Bronchial epithelial cell (primary cell): ENCODE data around the gene RPTOR. TPM values are rescaled to one million over a fixed set of nuclear protein-coding genes. Genes with fewer than 3 reads are reported as not detected.

Experiments
- DNase-seq: peaks from one replicate; pipeline ENCODE4 v3.0.0-alpha.2; 2010; ENCODE audit warnings: low read depth
- FAIRE-seq: peaks from 2 replicates; lab custom pipeline; 2011; peaks lifted over from hg19 to GRCh38; lab: Jason Lieb, UNC
- H3K27me3 ChIP-seq: 2 replicates; pipeline ENCODE4 v1.5.1; 2011; ENCODE audit warnings: low read length; ENCODE audit not compliant: control insufficient read depth, insufficient read depth
- H3K36me3 ChIP-seq: 2 replicates; pipeline ENCODE4 v1.5.1; 2011; ENCODE audit warnings: low read length; ENCODE audit not compliant: control insufficient read depth, insufficient read depth
- H3K4me3 ChIP-seq: 2 replicates; pipeline ENCODE4 v1.5.1; 2011; ENCODE audit warnings: mild to moderate bottlenecking, low read depth, low read length, control low read depth
- total RNA-seq: library from RNA; depleted of rRNA; stranded (reverse); fragments of >200 nt; gene quantifications from 2 replicates; pipeline ENCODE4 v1.2.1, GENCODE V29; 2014
- TF ChIP-seq, protein P1 (sequence below): IDR thresholded peaks from 2 replicates; pipeline ENCODE4 v1.5.1; 2011; ENCODE audit warnings: mild to moderate bottlenecking, moderate library complexity, low read length, control low read depth, inconsistent platforms; ENCODE audit not compliant: insufficient read depth, severe bottlenecking

RPTOR gene
- total RNA-seq, 1 donor from 2014 or later, result 14.0 TPM

DNA sequence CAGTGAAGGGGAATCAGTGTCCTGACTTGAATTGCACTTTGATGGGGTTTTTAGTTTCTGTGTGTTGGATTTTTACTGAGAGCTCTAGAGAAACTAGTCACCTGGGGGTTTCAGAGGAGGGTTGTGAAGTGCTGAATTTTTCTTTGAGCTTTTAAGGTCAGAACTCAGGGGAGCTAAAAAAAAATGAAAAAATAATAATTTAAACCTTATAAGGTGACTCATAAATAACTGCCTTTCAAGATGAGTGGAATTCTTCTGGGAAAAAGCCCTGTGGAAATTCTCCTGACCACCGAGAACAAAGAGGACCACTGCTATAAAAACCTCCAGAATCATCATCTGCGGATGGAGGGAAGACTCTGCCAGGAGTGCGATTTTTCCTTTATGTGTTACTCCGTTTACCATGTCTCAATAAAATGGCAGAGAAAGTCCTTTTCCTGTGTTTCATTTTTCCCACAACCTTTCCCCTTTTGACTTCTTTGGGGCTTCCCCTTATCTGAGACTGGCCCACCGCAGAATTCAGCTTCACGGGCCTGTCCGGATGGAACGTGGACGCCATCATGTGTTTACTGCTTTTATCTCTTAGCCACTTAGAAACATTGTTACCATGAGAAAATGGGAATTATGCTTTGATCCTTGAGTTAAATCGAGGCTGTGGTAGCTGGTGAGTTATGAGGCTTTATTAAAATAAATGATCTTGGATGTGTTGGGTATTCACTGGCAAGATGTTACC is 39.7 kb downstream of the RPTOR start:
- FAIRE-seq (no peak), DNase-seq (no peak)
- Histone ChIP-seq H3K4me3 (no peak overlapping the region), H3K36me3 (peaks cover 1% of the 10 kb centered on the region), H3K27me3 (no peaks in the 10 kb centered on the region)
- TF ChIP-seq, protein P1, sequence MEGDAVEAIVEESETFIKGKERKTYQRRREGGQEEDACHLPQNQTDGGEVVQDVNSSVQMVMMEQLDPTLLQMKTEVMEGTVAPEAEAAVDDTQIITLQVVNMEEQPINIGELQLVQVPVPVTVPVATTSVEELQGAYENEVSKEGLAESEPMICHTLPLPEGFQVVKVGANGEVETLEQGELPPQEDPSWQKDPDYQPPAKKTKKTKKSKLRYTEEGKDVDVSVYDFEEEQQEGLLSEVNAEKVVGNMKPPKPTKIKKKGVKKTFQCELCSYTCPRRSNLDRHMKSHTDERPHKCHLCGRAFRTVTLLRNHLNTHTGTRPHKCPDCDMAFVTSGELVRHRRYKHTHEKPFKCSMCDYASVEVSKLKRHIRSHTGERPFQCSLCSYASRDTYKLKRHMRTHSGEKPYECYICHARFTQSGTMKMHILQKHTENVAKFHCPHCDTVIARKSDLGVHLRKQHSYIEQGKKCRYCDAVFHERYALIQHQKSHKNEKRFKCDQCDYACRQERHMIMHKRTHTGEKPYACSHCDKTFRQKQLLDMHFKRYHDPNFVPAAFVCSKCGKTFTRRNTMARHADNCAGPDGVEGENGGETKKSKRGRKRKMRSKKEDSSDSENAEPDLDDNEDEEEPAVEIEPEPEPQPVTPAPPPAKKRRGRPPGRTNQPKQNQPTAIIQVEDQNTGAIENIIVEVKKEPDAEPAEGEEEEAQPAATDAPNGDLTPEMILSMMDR, result no peak

DNA sequence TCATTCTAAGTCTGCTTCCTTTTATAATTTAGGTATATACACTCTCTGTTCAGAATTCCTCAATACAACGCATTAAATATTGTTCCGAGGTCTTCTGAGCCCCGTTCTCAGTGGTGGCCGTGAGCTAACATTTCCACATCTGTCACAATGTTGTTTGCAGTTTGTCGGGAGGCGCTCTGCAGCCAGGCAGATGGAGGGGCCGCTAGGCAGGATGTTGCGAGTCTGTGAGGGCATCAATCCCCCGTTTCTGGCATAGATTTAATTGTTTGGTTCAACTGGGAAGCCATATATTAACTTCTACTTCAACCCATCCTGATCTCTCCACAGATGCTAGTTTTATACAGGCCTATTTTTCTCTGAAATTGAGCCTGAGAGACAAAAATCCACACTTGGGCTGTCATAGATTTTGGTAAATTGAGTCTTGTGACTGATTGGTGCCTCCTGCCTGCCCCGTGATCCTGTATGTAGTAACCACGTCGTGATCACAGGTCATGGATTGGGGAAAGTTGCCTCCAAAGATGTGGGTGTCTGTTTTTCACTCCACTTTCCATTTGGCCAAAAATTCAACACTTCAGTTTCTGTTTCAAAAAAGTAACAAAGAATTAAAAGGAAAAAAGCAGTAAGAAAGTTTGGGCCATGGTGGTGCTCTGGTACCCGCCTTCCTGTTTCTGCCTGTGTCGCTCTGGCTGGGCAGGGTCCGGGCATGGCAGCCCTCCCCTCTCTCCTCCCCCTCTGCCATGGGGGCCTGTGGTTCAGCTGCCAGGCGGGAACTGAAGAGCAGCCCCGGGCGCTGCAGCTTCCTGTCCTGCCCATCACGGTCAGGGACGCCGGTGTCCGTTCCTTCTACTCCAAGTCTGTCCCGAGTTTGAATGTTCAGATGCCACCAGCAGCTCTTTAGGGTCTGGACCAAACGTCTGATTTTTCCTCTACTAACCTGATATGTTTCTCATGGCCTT is 41.5 kb downstream of the RPTOR start:
- Histone ChIP-seq H3K27me3 (no peaks in the 10 kb centered on the region), H3K36me3 (peaks cover 1% of the 10 kb centered on the region), H3K4me3 (no peak overlapping the region)
- DNase-seq (no peak), FAIRE-seq (no peak)
- TF ChIP-seq, protein P1, result no peak

DNA sequence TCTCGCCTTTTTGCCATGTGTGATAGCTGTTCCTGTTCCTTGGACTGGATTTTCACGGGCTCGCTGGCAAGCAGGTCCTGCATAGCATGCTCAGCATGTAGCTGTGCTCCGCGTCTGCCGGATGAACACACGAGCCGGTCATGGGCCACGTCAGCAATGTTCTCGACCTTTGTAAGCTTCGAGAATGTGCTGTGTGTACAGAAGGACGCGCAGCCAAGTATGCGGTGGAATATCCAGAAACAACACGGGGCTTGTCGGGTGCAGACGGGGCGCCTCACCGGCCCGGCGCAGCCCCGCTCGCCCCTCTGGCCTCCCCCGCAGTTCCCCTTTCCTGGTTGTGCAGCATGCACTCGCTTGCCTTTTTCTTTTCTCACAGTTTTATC is 42.2 kb downstream of the RPTOR start:
- no peak for DNase-seq
- TF ChIP-seq, protein P1, result no peak
- no peaks in the 10 kb centered on the region for H3K27me3 ChIP-seq
- H3K4me3 ChIP-seq, result no peak overlapping the region
- peaks cover 1% of the 10 kb centered on the region for H3K36me3 ChIP-seq
- no peak for FAIRE-seq

DNA sequence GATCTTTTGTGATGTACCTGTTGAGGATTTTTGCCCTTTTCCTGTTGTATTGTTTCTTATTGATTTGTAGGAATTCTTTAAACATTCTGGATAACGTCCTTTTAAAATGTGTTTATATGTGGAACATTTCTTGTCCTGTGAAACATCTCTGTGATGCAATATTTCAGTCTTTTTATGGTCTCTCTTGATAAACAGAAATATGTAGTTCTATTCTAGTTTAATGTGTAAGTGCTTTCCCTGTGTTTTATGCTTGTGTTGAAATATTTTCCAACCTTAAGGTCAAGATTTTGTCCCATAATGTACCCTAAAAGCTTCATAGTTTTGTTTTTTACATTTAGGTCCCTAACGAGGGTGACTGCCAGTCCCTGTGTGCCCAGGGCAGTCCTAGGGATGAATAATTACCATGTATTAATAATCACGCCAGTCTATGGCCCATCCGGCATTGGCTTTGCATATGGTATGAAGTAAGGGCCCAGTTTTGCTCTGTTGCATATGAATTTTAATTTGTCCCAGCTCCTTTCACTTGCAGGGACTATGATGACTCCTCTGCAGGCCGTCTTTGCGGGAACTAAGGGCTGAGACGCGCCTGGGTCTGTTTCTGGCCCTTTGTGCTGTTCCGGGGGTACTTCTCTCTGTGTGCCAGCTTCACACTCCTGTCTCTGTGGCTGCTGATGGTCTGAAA is 44.2 kb downstream of the RPTOR start:
- no peaks in the 10 kb centered on the region for H3K36me3 ChIP-seq
- DNase-seq (no peak), FAIRE-seq (no peak)
- H3K27me3 ChIP-seq, result no peaks in the 10 kb centered on the region
- TF ChIP-seq, protein P1, result no peak
- H3K4me3 ChIP-seq, result no peak overlapping the region

DNA sequence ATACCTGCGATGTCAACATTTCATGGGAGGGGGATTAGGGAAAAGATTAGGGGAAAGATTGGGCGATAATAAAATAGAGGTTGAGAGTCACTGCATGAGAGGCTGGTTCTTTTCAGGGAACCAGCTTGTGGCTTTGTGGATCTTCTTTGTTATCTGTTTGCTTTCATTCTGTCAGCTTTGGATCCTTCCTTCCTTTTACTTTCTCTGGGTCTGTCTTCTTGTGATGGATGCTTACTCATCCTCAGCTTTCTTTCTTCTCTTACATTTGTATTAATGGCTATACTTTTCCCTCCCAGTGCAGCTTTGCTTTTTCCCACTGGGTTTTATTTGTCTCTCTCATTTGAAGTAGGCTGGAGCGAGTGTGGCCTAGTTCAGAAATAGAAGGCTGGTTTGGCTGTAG is 47.1 kb downstream of the RPTOR start:
- no peaks in the 10 kb centered on the region for H3K36me3 ChIP-seq
- TF ChIP-seq, protein P1, result no peak
- no peak overlapping the region for H3K4me3 ChIP-seq
- FAIRE-seq (no peak), DNase-seq (no peak)
- H3K27me3 ChIP-seq, result no peaks in the 10 kb centered on the region
